ENCODE measurements around the gene LRRC8A.
"Not testable (repeated sequence)": the region's sequence is repeated elsewhere in the genome, so short reads cannot be mapped to it uniquely, and the experiment has no call there.

Gene LRRC8A

GRCh38 chr9:128881884-128882676 lies at the start of gene LRRC8A, which contains the start of gene KYAT1:
TSS of gene LRRC8A (plus strand) at chr9:128882133. CDS start at chr9:128907165, 25,032 bp downstream.
TSS of gene KYAT1 (minus strand) at chr9:128881950. CDS start at chr9:128845405, 36,545 bp downstream.
- DNase-seq, result peak; percentile 94

- no peak for DNase-seq
Observed at GRCh38 chr9:128833696-128834095, 48.2 kb upstream of the LRRC8A start.

DNA sequence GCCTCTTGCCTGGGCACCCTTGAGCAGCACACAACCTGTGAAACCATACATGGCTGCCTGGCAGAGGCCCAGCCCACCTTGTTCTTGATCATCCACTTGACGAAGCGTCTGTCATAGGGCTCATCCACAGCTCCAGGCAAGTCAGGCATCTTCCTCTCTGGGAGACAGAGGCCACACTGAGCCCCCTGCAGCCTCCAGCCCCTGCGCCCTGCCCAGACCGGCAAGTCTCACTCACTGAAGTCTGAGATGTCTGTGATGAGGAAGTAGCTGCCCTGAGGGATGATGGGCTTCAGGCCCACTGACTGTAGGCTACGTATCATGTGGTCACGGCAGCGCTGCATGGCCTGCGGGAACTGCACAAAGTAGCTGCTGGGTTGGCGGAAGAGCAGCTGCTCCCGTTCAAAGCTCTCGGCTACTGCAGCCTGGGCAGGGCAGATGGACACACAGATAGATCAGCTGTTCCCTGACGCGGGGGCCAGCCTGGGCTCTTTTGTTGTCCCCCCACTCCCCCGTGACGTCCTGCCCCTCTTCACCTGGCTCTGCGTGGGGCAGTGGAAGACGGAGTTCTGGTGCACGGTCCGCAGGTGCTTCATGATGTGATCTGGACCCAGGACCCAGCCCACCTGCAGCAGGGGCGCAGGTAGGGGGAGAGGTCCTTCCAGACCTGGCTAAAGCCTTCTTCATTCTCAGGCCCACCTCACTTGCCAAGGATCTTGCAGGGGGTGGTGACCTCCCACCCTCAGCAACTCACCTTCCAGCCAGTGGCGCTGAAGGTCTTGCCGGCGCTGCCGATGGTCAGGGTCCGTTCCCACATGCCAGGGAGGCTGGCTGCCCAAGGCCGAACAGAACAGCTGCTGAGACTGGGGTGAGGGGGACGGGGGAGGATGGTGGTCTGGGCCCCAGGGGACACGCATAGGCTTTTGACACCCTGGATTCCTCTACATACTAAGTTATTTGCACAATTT lies 46.4 kb upstream of the LRRC8A start:
- DNase-seq, result no peak

DNA sequence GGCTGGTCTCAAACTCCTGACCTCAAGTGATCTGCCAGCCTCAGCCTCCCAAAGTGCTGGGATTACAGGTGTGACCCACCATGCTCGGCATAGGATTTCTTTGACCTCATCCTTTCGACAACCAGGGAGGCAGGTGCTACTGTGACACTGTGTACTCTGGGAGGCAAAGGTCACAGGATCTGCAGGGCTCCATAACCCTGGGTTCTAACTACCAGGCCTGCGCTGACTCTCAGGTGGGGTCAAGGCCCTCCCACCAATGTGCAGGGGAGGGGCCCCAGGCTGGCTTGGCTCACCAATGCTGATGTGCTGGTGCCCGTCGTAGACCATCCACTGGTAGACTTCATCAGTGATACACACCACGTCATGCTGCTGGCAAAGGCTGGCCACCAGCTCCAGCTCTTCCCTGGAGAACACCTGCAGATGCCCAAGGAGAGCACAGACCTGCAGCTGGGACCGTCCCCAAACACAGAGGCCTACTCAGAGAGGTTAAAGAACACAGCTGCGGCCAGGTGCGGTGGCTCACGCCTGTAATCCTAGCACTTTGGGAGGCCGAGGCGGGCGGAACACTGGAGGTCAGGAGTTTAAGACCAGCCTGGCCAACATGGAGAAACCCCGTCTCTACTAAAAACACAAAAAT lies 45.3 kb upstream of the LRRC8A start:
- DNase-seq, result no peak

GRCh38 chr9:128838338-128838737 lies 43.6 kb upstream of the LRRC8A start:
- no peak for DNase-seq

GRCh38 chr9:128840524-128840923 lies 41.4 kb upstream of the LRRC8A start:
- DNase-seq, result no peak

GRCh38 chr9:128841694-128842492 lies 40.0 kb upstream of the LRRC8A start:
- no peak for DNase-seq

GRCh38 chr9:128843171-128843570 lies 38.8 kb upstream of the LRRC8A start:
- DNase-seq, result not testable (repeated sequence)

GRCh38 chr9:128845186-128845931 lies 36.6 kb upstream of the LRRC8A start:
- DNase-seq, result no peak

GRCh38 chr9:128846680-128847030 lies 35.3 kb upstream of the LRRC8A start:
- no peak for DNase-seq

DNA sequence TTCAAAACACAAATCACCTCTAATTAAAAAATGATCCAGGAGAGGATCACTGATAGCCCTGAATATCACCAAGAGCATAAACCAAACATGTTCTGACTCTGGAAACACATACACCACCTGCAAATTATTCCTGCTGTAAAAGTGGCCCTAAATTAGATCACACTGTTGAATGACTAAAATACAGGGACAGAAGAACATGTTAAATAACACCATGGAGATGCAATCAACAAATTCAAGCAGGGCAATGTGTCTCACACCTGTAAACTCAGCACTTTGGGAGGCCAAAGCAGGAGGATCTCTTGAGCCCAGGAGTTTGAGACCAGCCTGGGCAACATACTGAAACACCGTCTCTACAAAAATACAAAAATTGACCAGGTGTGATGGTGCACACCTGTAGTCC lies 34.1 kb upstream of the LRRC8A start:
- DNase-seq, result no peak

DNA sequence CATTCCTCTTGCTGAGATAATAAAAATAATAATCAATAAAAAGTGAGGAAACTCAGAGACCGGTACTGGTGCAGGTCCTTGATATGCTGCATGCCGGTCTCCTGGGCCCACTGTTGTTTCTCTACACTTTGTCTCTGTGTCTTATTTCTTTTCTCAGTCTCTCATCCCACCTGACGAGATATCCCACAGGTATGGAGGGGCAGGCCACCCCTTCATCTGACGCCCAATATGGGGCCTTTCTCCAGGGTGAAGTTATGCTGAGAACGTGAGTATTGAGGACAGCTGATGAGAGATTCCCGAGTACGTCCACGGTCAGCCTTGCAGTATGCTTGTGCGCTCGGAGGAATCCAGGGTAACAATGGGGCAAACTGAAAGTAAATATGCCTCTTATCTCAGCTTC lies 30.9 kb upstream of the LRRC8A start:
- DNase-seq, result not testable (repeated sequence)

GRCh38 chr9:128851779-128852600 lies 29.9 kb upstream of the LRRC8A start:
- peak; percentile 9 for DNase-seq

DNA sequence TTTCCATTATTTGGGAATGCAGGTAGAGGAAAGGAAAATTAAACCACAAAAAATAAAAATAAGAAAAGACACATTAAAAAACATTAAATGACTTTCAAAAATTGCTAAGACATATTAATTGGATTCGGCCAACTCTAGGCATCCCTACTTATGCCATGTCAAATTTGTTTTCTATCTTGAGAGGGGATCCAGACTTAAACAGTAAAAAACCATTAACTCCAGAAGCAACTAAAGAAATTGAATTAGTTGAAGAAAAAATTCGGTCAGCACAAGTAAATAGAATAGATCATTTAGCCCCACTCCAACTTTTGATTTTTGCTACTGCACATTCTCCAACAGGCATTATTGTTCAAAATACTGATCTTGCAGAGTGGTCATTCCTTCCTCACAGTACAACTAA lies 29.3 kb upstream of the LRRC8A start:
- DNase-seq, result not testable (repeated sequence)

- DNase-seq, result not testable (repeated sequence)
Observed at GRCh38 chr9:128854454-128854853, 27.5 kb upstream of the LRRC8A start.

DNA sequence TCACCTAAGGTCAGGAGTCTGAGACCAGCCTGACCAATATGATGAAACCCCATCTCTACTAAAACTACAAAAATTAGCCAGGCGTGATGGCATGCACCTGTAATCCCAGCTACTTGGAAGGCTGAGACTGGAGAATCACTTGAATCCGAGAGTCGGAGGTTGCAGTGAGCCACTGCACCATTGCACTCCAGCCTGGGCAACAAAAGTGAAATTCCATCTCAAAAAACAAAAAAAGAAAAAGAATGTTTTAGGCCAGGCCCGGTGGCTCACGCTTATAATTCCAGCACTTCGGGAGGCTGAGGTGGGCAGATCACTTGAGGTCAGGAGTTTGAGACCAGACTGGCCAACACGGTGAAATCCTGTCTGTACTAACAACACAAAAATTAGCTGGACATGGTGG lies 23.5 kb upstream of the LRRC8A start:
- not testable (repeated sequence) for DNase-seq

DNA sequence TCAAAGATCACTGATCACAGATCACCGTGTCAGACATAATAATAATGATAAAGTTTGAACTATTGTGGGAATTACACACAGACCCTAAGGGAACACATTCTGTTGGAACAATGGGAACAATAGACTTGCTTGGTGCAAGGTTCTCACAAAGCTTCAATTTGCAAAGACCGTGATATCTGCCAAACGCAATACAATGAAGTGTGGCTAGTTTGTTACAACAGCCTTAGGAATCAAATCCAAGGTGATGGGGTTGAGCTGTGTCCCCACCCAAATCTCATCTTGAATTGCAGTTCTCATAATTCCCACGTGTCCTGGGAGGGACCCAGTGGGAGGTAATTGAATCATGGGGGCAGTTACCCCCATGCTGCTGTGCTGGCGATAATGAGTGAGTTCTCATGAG lies 21.0 kb upstream of the LRRC8A start:
- no peak for DNase-seq

DNA sequence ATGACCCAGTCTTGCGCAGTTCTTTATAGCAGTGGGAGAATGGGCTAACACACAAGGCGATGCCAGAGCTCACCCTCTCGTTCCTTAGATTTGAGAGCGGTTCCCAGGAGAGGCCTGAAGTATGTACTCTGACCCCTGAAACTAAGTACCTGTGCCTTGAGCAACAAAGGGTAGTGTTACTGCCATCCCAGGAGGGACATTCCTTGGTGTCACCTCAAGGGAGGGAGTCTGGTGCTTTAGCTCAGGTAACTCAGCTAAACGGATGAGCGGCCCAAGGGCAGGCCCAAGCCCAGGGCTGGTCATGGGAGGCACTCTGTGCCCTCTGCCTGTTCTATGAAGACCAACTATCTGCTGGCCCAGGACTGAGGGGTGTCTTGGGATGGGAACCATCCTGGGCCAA lies 20.4 kb upstream of the LRRC8A start:
- no peak for DNase-seq

- DNase-seq, result no peak
Observed at GRCh38 chr9:128862401-128862851, 19.5 kb upstream of the LRRC8A start.

DNA sequence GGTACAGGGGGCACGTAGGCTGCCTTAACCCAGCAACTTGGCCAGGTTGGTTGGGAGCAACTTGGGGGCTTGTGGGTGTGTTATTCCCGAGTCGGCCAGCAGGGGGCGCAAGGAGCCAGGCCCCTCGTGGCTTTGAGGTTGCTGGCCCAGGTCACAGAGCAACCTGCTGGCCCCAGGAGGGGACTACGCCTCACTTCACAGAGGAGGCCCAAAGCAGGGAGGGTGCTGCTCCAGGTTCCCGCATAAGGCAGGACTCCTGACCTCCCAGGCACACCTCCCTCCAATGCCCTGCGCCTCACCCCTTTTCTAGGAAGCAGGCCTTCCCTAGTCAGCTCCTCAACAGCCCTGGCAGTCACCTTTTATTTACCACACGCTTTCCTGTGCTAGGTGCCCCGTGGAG lies 18.3 kb upstream of the LRRC8A start:
- DNase-seq, result peak; percentile 55

Measured in GDM1 (cell line).